GM12892 (cell line): ENCODE data around the gene RAB12.

Source experiments
- POLR2A ChIP-seq: IDR thresholded peaks from 2 replicates; pipeline ENCODE4 v1.6.1; 2011; ENCODE audit warnings: low read depth, low read length, control low read depth
- POLR2AphosphoS5 ChIP-seq: IDR thresholded peaks from 2 replicates; pipeline ENCODE4 v1.6.1; 2011; ENCODE audit warnings: low read depth, low read length, control low read depth

- peak; percentile 48 for TF ChIP-seq POLR2A
- peak; percentile 39; the same call in 1 of the 2 replicates for TF ChIP-seq POLR2AphosphoS5
These were observed 11.6 kb downstream of the RAB12 start for GRCh38 chr18:8620845-8621244.
